ENCODE data around the gene MUC6.
"Not testable (repeated sequence)": the region's sequence is repeated elsewhere in the genome, so short reads cannot be mapped to it uniquely, and the experiment has no call there.

The MUC6 gene

DNA sequence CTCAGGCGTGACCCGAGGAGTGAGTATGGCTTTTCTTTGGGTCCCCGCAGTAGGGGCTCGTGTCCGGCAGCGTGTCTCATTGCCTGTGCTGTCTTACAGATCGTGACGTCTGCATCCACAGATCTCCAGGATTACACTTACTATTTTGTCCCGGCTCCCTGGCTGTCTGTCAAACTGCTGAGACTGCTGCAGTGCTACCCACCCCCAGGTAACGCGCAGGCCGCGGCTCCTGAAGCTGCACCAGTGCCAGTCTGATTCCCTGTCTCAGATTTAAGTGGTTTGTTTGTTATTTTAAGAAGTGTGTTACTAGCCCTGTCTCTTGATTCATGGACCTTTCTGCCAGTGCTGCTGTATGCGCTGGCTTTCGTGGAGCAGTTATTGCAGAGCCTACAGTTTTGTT, 52.0 kb downstream of the MUC6 start:
- no peak for DNase-seq

- no peak for DNase-seq
Measured at GRCh38 chr11:981764-982163, 54.8 kb downstream of the MUC6 start.

GRCh38 chr11:980438-981357, 55.8 kb downstream of the MUC6 start:
- DNase-seq = no peak

GRCh38 chr11:978781-979180, 57.7 kb downstream of the MUC6 start:
- DNase-seq = no peak

- DNase-seq = no peak
Measured at GRCh38 chr11:977830-978720, 58.4 kb downstream of the MUC6 start.

GRCh38 chr11:976431-977160, 59.9 kb downstream of the MUC6 start:
- DNase-seq = no peak

DNA sequence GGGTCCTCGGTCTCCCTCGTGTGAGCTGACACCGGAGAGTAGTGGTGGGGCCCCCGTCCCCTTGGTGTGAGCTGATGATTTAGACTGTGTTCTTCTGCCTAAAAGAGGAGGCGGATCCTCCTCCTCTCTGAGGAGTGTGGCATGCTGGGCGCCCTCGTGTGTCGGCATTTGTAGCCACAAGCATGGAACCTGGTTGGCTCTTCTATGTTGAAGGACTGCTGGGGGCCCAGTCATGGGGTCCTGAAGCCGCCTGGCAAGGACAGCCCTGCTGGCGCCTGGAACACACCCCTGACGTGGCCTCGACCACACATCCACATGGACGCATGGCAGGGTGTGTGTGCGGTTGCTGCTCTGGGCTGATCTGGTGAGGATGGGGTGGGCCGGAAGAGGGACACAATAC, 60.7 kb downstream of the MUC6 start:
- DNase-seq = peak; percentile 29

- DNase-seq = not testable (repeated sequence)
Measured at GRCh38 chr11:975376-975775, 61.1 kb downstream of the MUC6 start.

DNA sequence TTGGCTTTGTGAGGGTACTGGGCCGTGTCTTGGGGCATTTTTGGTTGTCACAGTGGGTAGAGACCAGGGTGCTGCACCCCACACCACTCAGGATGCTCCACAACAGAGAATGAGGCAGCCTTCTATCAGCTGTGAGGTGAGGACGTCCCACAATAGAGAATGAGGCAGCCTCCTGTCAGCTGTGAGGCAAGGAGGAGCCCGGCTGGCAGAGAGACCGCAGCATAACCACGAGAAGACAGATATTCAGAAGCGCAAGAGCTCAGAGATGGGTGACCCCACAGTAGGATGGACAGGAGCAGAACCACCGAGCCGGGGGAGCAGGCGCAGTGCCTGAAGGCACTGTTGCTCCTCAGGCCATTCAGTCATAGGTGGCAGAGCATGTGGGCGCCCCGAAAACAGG, 63.3 kb downstream of the MUC6 start:
- DNase-seq = no peak

GRCh38 chr11:972523-973211, 63.9 kb downstream of the MUC6 start:
- no peak for DNase-seq

- no peak for DNase-seq
Measured at GRCh38 chr11:971731-972365, 64.7 kb downstream of the MUC6 start.

- DNase-seq = no peak
Measured at GRCh38 chr11:971092-971690, 65.3 kb downstream of the MUC6 start.

GRCh38 chr11:970319-970871, 66.1 kb downstream of the MUC6 start:
- DNase-seq = peak; percentile 52

DNA sequence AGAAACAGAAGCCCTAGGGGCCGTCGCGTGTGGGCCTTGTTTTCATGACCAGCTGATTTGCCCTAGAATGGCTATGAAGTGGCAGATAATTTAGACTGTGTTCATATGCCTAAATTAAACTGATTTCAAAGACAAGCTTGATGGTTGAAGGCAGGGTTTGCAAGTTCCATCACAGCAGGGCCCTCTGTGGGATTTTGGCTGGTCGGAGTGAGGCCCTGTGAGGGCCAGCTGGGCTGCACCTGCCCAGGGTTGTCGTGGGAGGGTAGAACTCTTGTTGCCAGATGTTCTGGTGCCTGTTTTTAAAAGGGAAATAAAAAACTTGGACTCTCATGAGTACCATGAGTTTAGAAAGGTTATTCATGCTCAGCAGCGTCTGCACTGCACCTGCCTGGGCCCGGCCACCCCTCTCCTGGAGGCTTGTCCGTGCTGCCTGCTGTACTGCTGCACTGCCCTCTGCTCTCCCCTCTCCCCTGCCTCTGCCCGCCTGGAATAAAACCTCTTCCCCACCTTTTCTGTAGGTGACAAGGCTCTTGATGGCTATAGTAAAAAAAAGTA, 66.8 kb downstream of the MUC6 start:
- no peak for DNase-seq

- no peak for DNase-seq
Measured at GRCh38 chr11:968822-969221, 67.7 kb downstream of the MUC6 start.

- DNase-seq = no peak
Measured at GRCh38 chr11:967995-968751, 68.3 kb downstream of the MUC6 start.

- no peak for DNase-seq
Measured at GRCh38 chr11:965206-965775, 71.2 kb downstream of the MUC6 start.

DNA sequence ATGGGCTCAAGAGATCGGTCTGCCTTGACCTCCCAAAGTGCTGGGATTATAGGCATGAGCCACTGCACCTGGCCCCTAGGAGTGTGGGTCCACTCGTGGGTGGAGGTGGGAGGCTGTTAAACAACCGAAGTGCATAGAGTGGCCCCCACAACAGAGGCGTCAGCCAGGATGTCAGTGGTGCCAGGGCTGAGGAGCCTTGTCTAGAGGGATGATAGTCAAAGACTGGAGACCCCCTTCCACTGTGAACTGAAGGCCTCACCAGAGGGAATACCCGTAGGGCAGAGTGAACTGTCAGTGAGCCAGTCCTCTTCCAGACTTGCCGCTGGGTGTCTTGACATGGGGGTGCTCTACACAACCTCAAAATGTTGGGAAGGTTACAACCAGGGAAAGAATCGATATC, 72.7 kb downstream of the MUC6 start:
- DNase-seq = no peak

Data from GDM1 (cell line).